ENCODE results near the gene RELB. TPM values are rescaled to one million over a fixed set of nuclear protein-coding genes. Genes with fewer than 3 reads are reported as not detected.

Gene RELB
- total and polyA plus RNA-seq, 2 of the 4 experiments (the other 2 are of a cell fraction): 5.0 to 17.2 TPM

DNA sequence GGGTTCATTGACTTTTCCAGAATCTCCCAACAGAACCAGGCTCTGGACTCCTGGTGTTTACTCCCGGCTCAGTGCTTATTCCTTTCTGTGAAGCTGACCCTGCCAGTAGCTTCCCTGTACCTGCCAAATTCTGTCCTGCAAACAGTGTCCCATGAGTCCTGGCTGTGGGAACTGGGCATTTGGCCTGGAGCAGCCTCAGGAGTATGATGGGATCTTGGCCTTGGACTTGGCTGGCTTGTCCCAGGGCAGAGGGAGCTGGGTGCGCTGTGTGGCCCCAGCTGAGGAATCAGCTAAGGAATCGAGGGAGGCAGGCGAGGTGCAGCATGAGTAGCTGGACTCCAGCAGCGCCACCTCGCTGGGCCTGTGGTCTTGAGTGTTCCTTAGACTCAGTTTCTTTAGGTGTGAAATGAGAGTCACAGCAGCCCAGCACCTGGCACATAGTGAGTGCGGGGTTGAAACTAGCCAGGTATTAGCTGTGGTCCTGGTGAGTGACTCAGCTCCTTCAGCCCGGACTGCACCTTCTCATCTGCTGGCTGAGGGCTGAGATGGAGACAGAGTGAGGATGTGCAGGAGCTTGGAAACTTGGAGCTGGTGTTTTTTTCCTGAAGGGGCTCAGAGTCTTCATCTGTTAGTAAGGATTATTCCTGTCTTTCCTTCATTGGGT lies 47.9 kb downstream of the RELB start:
- Histone ChIP-seq H4K5ac (ENCODE audit: low read depth, low read length) (no peak overlapping the region), H3K23ac (ENCODE audit: low read depth, low read length) (no peak overlapping the region), H4K8ac (ENCODE audit: low read depth in 2 of 2, low read length in 2 of 2) (no peak overlapping the region), H3K4ac (ENCODE audit: low read depth, low read length) (no peak overlapping the region), H2BK20ac (ENCODE audit: low read depth, low read length) (no peak overlapping the region), H2BK15ac (ENCODE audit: low read depth, low read length) (no peak overlapping the region), H4K91ac (ENCODE audit: insufficient read depth, low read depth, low read length) (no peak overlapping the region), H3K18ac (ENCODE audit: low read depth, low read length) (no peak overlapping the region), H4K20me1 (ENCODE audit: insufficient read depth, low read length) (peaks cover 80% of the 10 kb centered on the region), H3K9me3 (ENCODE audit: control insufficient read depth, insufficient read depth, low read length) (no peaks in the 10 kb centered on the region), H3K27me3 (ENCODE audit: control insufficient read depth, insufficient read depth, low read length) (no peaks in the 10 kb centered on the region), H3K56ac (ENCODE audit: extremely low read depth, insufficient read depth, low read length) (no peak overlapping the region), H3K36me3 (ENCODE audit: control insufficient read depth, insufficient read depth, low read length) (peaks cover 42% of the 10 kb centered on the region), H3K9me1 (ENCODE audit: insufficient read depth, low read length) (peaks cover 14% of the 10 kb centered on the region; the same call in 1 of the 2 replicates), H3K4me1 (ENCODE audit: control insufficient read depth, insufficient read depth, low read length) (peaks cover 2% of the 10 kb centered on the region; the same call in 1 of the 2 replicates), H2AK9ac (replicated peaks; ENCODE audit: low read depth, low read length, poor library complexity) (peak overlapping the region; percentile 66), H3K79me1 (ENCODE audit: low read depth in 1 of 2, low read length in 2 of 2) (peaks cover 39 to 70% of the 10 kb centered on the region in 2 experiments), H2BK5ac (ENCODE audit: low read depth, low read length, poor library complexity, severe bottlenecking) (no peak overlapping the region), H3K27ac (ENCODE audit: insufficient read depth, low read length) (no peak overlapping the region), H3K14ac (replicated peaks; ENCODE audit: low read depth, low read length) (no peak overlapping the region), H3K9ac (ENCODE audit: low read depth, low read length) (no peak overlapping the region), H2BK120ac (ENCODE audit: low read depth, low read length) (no peak overlapping the region), H2AK5ac (ENCODE audit: low read depth, low read length) (no peak overlapping the region), H2AFZ (replicated peaks; ENCODE audit: low read length, poor library complexity) (no peak overlapping the region), H3K4me2 (ENCODE audit: low read depth, low read length) (no peak overlapping the region), H3K4me3 (ENCODE audit: insufficient read depth, low read depth, low read length) (no peak overlapping the region)
- dilution Hi-C loops (cut with HindIII; ENCODE audit: low sequenced_read_pairs, unreplicated experiment): no loop called here
- POLR2A ChIA-PET (ENCODE audit: unreplicated experiment): no interaction called here
- WGBS, 2 experiments (ENCODE audit: extremely low coverage in 2 of 2, insufficient read length in 1 of 2): 100% methylated on average over 2 of the region's 8 CpGs; no CpG with 5 or more reads in 1 of the 2 experiments
- intact Hi-C loops (cut with micrococcal nuclease): no loop called here
- ATAC-seq (ENCODE audit: low read depth): no peak
- TF ChIP-seq FOS (IDR thresholded peaks at IDR 0.05; ENCODE audit: low read depth, low read length): no peak
- TF ChIP-seq RCOR1 (IDR thresholded peaks at IDR 0.05; ENCODE audit: insufficient replicate concordance, low read length): no peak
- TF ChIP-seq, protein P1, sequence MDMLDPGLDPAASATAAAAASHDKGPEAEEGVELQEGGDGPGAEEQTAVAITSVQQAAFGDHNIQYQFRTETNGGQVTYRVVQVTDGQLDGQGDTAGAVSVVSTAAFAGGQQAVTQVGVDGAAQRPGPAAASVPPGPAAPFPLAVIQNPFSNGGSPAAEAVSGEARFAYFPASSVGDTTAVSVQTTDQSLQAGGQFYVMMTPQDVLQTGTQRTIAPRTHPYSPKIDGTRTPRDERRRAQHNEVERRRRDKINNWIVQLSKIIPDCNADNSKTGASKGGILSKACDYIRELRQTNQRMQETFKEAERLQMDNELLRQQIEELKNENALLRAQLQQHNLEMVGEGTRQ (IDR thresholded peaks at IDR 0.05; ENCODE audit: low read depth, low read length): no peak
- TF ChIP-seq SMC3 (IDR thresholded peaks at IDR 0.05; ENCODE audit: low read depth, low read length): no peak
- no peak for TF ChIP-seq CHD1 (IDR thresholded peaks at IDR 0.05; ENCODE audit: low read depth, low read length)
- TF ChIP-seq, protein P2, sequence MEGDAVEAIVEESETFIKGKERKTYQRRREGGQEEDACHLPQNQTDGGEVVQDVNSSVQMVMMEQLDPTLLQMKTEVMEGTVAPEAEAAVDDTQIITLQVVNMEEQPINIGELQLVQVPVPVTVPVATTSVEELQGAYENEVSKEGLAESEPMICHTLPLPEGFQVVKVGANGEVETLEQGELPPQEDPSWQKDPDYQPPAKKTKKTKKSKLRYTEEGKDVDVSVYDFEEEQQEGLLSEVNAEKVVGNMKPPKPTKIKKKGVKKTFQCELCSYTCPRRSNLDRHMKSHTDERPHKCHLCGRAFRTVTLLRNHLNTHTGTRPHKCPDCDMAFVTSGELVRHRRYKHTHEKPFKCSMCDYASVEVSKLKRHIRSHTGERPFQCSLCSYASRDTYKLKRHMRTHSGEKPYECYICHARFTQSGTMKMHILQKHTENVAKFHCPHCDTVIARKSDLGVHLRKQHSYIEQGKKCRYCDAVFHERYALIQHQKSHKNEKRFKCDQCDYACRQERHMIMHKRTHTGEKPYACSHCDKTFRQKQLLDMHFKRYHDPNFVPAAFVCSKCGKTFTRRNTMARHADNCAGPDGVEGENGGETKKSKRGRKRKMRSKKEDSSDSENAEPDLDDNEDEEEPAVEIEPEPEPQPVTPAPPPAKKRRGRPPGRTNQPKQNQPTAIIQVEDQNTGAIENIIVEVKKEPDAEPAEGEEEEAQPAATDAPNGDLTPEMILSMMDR (conservative IDR thresholded peaks at IDR 0.05; ENCODE audit: low read depth, low read length): no peak
- TF ChIP-seq CEBPB (IDR thresholded peaks at IDR 0.05; ENCODE audit: low read depth, low read length): no peak
- TF ChIP-seq BHLHE40 (IDR thresholded peaks at IDR 0.05; ENCODE audit: low read depth, low read length): no peak
- no peak for TF ChIP-seq RFX5 (IDR thresholded peaks at IDR 0.05; ENCODE audit: low read depth, low read length)
- TF ChIP-seq RAD21 (IDR thresholded peaks at IDR 0.05; ENCODE audit: low read length): no peak
- TF ChIP-seq, protein P3, sequence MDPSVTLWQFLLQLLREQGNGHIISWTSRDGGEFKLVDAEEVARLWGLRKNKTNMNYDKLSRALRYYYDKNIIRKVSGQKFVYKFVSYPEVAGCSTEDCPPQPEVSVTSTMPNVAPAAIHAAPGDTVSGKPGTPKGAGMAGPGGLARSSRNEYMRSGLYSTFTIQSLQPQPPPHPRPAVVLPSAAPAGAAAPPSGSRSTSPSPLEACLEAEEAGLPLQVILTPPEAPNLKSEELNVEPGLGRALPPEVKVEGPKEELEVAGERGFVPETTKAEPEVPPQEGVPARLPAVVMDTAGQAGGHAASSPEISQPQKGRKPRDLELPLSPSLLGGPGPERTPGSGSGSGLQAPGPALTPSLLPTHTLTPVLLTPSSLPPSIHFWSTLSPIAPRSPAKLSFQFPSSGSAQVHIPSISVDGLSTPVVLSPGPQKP (IDR thresholded peaks at IDR 0.05; ENCODE audit: borderline replicate concordance, low read depth, low read length): no peak
- no peak for TF ChIP-seq POLR2A (IDR thresholded peaks at IDR 0.05; ENCODE audit: low read depth, low read length)
- TF ChIP-seq MAFK (IDR thresholded peaks at IDR 0.05; ENCODE audit: low read depth, low read length): no peak
- TF ChIP-seq MXI1 (IDR thresholded peaks at IDR 0.05; ENCODE audit: borderline replicate concordance, low read depth, low read length): no peak
- TF ChIP-seq MAZ (IDR thresholded peaks at IDR 0.05; ENCODE audit: borderline replicate concordance, low read depth, low read length): no peak
- TF ChIP-seq NFE2L2 (IDR thresholded peaks at IDR 0.05; ENCODE audit: low read depth, low read length): no peak
- CTCF ChIA-PET: interaction anchor here (0.5 to 1.2 kb wide), 2 partner anchors 10 to 128 kb away, joined by 3 to 4 read pairs; no protein-coding TSS in a partner anchor
- in situ Hi-C loops (cut with MboI; ENCODE audit: low sequenced_read_pairs): no loop called here
- no TSS peak for BruUV-seq (replicated peaks)
- DNase-seq: no peak

Data from IMR-90 (cell line).